ENCODE measurements around the gene XYLT1.

XYLT1 gene

DNA sequence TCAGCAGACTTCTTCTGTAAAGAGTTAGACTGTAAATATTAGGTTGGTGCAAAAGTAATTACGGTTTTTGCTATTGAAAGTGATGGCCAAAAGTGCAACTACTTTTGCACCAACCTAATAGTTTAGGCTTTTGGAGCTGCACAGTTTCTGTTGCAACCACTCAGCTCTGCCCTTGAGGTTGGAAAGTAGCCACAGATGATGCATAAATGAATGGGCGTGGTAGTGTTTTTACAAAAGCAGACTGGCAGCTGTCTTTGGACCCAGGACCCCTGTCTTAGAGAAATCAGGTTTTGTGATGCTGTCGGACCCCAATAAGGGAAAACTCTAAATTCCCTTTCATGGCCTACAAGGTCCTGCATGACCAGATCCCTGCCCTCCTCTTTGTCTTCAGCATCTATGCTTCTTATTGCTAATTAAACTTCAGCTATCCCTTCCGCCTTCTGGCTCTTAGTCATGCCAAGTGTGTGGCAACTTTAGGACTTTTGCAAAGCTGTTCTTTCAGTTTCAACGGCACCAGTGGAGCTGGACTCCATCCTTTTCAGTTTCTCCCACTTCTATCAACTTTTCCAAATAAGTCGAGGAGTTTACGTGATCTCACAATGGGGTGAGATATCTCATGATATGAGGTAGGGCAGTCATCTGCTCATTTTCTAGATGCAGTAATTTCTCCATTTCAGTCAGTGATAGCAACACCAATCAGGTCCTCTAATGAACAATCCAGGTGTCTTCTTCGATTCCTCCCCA is 232.3 kb downstream of the XYLT1 start:
- Histone ChIP-seq H3K27ac (no peak overlapping the region), H3K4me3 (no peak overlapping the region), H3K4me1 (no peaks in the 10 kb centered on the region), H3K9me3 (no peaks in the 10 kb centered on the region), H3K27me3 (no peaks in the 10 kb centered on the region), H3K36me3 (no peaks in the 10 kb centered on the region)
- intact Hi-C loops (cut with DNase I; ENCODE audit: low total_unique reads) = no loop called here
- TF ChIP-seq, protein P1, sequence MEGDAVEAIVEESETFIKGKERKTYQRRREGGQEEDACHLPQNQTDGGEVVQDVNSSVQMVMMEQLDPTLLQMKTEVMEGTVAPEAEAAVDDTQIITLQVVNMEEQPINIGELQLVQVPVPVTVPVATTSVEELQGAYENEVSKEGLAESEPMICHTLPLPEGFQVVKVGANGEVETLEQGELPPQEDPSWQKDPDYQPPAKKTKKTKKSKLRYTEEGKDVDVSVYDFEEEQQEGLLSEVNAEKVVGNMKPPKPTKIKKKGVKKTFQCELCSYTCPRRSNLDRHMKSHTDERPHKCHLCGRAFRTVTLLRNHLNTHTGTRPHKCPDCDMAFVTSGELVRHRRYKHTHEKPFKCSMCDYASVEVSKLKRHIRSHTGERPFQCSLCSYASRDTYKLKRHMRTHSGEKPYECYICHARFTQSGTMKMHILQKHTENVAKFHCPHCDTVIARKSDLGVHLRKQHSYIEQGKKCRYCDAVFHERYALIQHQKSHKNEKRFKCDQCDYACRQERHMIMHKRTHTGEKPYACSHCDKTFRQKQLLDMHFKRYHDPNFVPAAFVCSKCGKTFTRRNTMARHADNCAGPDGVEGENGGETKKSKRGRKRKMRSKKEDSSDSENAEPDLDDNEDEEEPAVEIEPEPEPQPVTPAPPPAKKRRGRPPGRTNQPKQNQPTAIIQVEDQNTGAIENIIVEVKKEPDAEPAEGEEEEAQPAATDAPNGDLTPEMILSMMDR (IDR thresholded peaks at IDR 0.05) = no peak
- no peak for DNase-seq

DNA sequence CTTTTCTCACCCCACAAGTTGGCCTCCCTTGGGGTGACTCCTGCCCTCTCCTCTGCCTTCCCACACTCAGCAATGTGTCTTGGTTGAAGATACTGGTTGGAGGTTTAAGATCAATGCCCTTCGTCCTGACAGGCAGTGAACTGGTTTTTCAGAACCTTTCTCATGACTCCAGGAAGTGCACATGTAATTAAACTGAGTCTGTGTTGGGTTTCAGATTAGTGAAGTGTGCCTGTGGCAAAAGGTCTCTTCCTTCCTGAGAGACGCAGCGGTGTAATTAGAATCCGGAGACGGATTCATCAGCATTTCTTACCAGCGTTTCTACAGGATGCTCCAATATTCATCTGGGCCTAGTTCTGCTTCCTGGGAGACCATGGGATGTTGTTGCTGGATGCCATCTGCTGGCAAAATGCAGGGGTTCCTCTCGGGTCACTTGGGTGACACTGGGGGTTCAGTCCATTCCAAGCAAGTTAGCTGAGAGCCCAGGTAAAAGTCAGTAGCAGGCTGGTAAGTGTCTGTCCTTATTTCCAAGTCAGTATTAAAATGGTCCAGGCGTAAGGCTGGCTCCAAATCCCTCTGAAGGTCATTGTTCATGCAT is 233.3 kb downstream of the XYLT1 start:
- DNase-seq = no peak

DNA sequence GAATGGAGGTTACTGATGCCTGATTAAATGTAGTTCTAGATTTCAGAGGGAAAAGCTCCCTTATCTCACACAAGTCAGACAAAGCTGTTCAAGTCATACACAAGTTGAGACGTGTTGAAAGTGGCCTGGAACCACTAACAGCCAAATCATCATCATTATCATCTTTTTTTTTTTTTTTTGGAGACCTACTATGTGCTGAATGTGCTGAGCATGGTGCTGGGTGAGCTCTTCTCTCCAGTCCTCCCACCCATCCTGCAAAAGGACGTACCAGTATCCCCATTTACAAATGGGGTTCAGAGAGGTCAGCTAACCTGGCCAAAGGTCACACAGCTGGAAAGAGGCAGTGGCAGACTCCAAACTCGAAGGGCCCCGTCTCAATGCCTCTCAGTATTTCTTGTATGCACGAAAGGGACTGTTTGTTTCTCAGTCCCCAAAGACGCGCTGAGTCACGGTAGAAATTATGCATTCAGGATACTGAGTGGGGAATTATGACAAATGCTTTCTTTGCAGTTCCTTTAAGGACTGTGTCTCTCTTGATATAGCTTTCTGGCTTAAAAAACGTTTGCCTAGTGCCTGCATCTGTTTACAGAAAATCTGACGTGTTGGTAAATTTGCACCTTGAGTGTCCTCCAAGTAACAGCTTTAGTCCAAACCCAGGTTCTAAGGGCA is 235.5 kb downstream of the XYLT1 start:
- intact Hi-C loops (cut with DNase I; ENCODE audit: low total_unique reads) = no loop called here
- Histone ChIP-seq H3K4me3 (no peak overlapping the region), H3K27me3 (no peaks in the 10 kb centered on the region), H3K9me3 (no peaks in the 10 kb centered on the region), H3K36me3 (no peaks in the 10 kb centered on the region), H3K4me1 (no peaks in the 10 kb centered on the region), H3K27ac (no peak overlapping the region)
- TF ChIP-seq, protein P1 (IDR thresholded peaks at IDR 0.05) = no peak
- no peak for DNase-seq

More for the DNA sequence above, 233.3 kb downstream of the XYLT1 start:
- no peaks in the 10 kb centered on the region for H3K9me3 ChIP-seq
- intact Hi-C loops (cut with DNase I; ENCODE audit: low total_unique reads) = no loop called here
- no peak overlapping the region for H3K4me3 ChIP-seq
- TF ChIP-seq, protein P1 (IDR thresholded peaks at IDR 0.05) = no peak
- no peaks in the 10 kb centered on the region for H3K36me3 ChIP-seq
- no peak overlapping the region for H3K27ac ChIP-seq
- no peaks in the 10 kb centered on the region for H3K27me3 ChIP-seq
- H3K4me1 ChIP-seq = no peaks in the 10 kb centered on the region

DNA sequence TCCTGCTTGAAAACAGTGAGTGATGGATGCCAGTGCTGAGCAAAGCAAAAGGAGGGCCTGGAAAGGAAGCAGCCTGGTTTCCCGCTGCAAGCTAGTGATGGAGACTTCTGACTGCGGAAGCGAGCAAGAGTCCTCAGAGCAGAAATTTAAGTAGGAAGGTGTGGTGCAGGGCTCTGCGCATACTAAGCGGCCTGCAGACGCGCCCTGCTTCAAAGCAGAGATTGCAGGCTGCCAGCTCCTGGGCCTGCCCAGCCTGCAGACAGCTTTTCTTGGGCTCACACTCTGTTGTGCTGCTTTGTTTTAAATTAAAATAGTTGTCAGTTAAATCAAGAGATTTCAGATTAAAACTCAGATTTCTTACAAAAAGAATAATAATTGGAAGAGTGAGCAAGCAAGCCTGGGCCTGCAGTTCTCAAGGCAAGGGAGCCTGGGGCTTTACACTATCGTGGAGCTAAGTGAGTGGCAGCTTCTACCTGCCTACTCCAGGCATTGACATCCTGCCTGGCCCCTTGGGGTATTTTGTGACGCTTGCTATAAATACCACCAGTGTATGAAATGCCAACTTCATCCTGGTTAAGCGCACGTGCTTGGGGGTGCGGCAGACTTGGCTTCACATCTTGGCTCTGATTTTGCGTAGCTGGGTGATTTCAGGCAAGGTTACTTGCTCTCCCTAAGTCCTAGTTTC is 237.3 kb downstream of the XYLT1 start:
- TF ChIP-seq, protein P1 (IDR thresholded peaks at IDR 0.05) = no peak

DNA sequence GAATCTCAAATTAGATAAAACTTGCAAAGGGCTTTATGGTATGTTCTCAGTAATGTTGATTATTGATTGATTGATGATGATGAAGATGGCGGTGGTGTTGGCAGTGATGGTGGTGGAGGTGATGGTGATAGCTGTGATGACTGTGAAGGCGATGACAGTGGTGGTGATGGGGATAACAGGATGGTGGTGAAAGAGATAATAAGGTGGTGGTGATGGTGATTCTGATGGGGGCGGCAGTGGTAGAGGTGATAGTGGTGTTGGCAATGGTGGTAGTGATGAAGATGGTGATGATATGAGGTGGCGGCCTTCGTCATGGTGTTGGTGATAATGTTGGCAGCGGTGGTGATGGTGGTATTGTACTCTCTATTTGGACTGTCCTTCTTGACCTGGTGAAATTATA is 238.3 kb downstream of the XYLT1 start:
- H3K4me1 ChIP-seq = no peaks in the 10 kb centered on the region
- no peak for DNase-seq
- no peak overlapping the region for H3K27ac ChIP-seq
- no peaks in the 10 kb centered on the region for H3K9me3 ChIP-seq
- TF ChIP-seq, protein P1 (IDR thresholded peaks at IDR 0.05) = no peak
- intact Hi-C loops (cut with DNase I; ENCODE audit: low total_unique reads) = no loop called here
- no peak overlapping the region for H3K4me3 ChIP-seq
- H3K36me3 ChIP-seq = no peaks in the 10 kb centered on the region
- no peaks in the 10 kb centered on the region for H3K27me3 ChIP-seq

More for the DNA sequence above, 237.3 kb downstream of the XYLT1 start:
- Histone ChIP-seq H3K4me3 (no peak overlapping the region), H3K9me3 (no peaks in the 10 kb centered on the region), H3K27me3 (no peaks in the 10 kb centered on the region), H3K36me3 (no peaks in the 10 kb centered on the region), H3K4me1 (no peaks in the 10 kb centered on the region), H3K27ac (no peak overlapping the region)
- no peak for DNase-seq
- intact Hi-C loops (cut with DNase I; ENCODE audit: low total_unique reads) = no loop called here

All from tibial artery (tissue), 4 donors.